GM19025 (cell line): Measurements from ENCODE around the gene GABRG1.

Experiments
- ATAC-seq: cut with Tn5 transposase; IDR thresholded peaks from one replicate; pipeline ENCODE4 v1.9.1; 2021; ENCODE audit warnings: mild to moderate bottlenecking, low read depth, moderate library complexity; ENCODE audit not compliant: unreplicated experiment

The GABRG1 gene

GRCh38 chr4:46123913-46124755 lies at the start of gene GABRG1:
GABRG1 (minus strand) TSS chr4:46124054; CDS start chr4:46123913, 141 bp downstream.
- no peak for ATAC-seq

DNA sequence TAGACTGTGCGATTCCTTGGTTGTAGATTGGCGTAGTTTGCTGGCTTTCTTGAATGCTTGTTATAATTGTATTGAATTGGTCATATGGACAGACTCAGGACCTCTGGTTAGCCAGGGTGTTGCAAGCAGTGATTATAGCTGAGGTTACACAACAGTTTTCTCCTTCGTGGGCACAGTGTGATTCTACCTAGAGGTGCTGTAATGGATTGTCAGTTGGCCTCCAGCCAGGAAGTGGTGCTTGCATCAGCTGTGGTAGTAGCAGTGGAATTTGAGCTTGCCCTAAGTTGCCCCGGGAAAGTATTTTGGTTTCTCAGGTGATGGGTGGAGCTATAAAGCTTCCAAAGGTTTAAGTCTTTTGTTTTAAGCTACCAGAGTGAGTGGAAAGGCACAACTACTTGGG lies 23.1 kb upstream of the GABRG1 start:
- ATAC-seq = no peak

- ATAC-seq = no peak
Observed at GRCh38 chr4:46131498-46132057, 7.7 kb upstream of the GABRG1 start.

- ATAC-seq = no peak
Observed at GRCh38 chr4:46124773-46125413, 1.0 kb upstream of the GABRG1 start.

GRCh38 chr4:46081674-46082073 lies 42.2 kb downstream of the GABRG1 start:
- ATAC-seq = no peak

- no peak for ATAC-seq
Observed at GRCh38 chr4:46081248-46081647, 42.6 kb downstream of the GABRG1 start.

DNA sequence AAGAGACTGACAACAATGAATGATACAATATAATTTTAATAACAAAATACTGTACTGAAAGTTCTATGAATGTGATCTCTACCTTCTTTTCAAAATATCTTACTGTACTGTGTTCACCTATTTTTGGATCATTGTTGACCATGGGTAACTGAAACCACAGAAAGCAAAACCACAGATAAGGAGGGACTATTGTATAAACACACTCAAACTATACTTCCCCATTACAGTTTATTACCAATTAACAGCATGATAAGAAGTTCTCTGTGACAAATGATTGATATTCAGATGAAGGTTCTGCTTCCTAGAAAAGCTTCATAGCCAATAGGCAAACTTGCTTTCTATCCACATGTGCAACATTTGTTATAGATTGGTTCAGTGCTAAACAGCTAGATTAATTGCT lies 50.1 kb downstream of the GABRG1 start:
- no peak for ATAC-seq

DNA sequence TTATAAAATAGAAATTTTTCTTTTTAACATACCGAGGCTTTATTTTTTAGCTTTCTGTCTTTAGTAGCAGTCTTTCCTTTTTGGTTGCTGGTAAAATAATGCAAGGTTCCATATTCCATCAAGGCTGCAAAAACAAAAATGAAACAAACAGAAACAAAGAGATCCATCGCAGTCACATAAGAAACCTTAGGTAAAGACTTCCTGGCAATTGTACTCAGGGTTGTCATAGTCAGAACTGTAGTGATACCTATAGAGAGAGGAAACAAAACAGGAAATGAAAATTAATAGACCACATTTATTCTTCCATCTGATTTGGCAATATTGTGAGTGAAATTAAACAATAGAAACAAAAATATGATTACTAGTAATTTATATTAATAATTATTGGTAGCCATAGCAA lies 72.5 kb downstream of the GABRG1 start:
- no peak for ATAC-seq

DNA sequence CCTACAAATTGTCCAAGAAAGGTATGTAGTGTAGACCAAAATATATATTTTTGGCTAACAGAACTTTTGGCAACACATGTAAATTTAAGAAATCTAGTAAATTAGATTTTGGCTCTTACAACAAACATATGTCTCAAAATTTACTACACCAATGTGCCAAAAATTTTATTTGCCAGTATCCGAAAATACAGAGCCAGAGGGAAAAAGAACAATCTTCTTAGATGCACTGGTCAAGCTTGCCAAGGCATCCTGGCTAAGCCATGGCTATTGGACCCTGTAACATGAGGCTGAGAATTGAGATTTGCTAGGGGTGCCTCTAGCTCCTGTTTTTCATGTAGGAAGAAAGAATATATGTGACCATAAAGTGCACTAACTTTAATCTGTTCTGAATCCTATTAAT lies 91.8 kb downstream of the GABRG1 start:
- ATAC-seq = no peak

GRCh38 chr4:46016306-46016705 lies 107.5 kb downstream of the GABRG1 start:
- no peak for ATAC-seq

- no peak for ATAC-seq
Observed at GRCh38 chr4:45992728-45993127, 131.1 kb downstream of the GABRG1 start.

GRCh38 chr4:45989775-45990174 lies 134.1 kb downstream of the GABRG1 start:
- ATAC-seq = no peak

- ATAC-seq = no peak
Observed at GRCh38 chr4:45987858-45988257, 136.0 kb downstream of the GABRG1 start.
